ENCODE data around the gene SCRN2. TPM values are rescaled to one million over a fixed set of nuclear protein-coding genes. Genes with fewer than 3 reads are reported as not detected.

SCRN2 gene
- total RNA-seq, 6 experiments from 2014 or later, result 33.9 to 46.6 (median 39.1) TPM

DNA sequence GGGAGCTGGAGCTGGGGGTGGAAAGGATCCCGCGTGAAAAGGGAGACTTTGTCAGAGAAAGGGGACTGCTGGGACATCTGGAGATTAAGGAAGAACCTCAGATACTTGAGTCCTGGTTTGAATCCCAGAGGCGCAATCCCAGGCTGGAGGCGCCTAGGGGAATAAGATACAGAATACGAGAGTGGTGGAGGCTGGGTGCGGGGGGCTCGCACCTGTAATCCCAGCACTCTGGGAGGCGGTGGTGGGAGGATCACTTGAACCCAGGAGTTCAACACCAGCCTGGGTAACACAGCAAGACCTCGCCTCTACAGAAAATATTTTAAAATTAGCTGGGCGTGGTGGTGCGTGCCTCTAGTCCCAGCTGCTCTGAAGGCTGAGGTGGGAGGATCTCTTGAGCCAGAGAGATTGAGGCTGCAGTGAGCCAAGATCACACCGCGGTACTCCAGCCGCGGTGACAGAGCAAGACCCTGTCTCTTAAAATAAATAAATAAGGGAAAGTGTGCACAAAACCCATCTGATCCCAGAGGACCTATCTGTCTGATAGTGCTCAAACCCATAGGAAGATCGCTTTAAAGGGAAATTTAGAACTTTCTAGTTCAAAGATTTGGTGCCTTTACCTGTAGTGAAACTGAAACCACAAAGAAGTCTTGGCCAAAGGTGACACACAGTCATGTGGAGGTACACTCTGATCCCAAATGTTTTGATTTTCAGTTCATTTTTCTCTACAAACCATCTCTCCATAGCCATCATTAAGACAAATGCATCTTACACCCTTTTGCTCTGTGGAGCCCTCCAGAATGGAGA is 617 bp upstream of the SCRN2 start:
- TF ChIP-seq, protein P1, sequence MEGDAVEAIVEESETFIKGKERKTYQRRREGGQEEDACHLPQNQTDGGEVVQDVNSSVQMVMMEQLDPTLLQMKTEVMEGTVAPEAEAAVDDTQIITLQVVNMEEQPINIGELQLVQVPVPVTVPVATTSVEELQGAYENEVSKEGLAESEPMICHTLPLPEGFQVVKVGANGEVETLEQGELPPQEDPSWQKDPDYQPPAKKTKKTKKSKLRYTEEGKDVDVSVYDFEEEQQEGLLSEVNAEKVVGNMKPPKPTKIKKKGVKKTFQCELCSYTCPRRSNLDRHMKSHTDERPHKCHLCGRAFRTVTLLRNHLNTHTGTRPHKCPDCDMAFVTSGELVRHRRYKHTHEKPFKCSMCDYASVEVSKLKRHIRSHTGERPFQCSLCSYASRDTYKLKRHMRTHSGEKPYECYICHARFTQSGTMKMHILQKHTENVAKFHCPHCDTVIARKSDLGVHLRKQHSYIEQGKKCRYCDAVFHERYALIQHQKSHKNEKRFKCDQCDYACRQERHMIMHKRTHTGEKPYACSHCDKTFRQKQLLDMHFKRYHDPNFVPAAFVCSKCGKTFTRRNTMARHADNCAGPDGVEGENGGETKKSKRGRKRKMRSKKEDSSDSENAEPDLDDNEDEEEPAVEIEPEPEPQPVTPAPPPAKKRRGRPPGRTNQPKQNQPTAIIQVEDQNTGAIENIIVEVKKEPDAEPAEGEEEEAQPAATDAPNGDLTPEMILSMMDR (IDR thresholded peaks at IDR 0.05), result peak; percentile 43
- no peaks in the 10 kb centered on the region; the same call in 1 of the 2 replicates for H3K27me3 Mint-ChIP-seq (ENCODE audit: insufficient read depth)
- peak overlapping the region; percentile 79 for H3K27ac Mint-ChIP-seq

DNA sequence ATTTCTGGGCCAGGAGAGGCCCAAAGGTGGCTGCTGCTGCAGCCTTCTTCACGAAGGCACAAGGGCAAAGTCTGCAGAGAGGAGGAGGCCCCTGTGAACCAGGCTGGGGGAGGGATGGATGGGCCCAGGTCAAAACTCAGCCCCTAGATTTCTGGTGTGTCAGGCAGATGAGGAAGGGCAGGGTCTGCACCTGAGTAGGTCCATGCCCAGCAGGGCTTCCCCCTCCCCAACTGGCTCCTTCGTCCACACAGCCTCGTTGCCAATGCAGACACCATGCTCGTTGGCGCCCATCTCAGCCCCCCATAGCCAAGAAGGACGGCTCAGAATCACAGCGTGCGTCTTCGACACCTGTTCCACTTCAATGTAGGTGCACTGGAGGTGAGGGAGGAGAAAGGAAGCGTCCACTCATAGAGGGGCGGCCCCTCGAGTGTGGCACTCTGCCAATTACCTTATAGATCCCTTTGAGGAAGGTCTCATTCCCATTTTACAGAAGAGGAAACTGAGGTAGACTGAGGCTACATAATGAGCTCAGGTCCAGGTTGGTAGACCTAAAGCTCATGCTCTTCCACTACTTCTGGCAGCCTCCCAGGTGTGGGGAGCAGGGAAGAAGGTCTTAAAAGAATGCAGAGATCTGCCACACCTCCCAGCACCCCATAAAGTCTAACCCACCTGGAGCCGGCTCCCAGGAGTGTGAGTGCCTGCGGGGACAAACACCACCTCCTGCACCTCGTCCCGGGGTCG is 902 bp downstream of the SCRN2 start:
- H3K9me3 Mint-ChIP-seq, result no peaks in the 10 kb centered on the region
- peak overlapping the region; percentile 97 for H3K4me3 Mint-ChIP-seq
- no peaks in the 10 kb centered on the region; the same call in 1 of the 2 replicates for H3K27me3 Mint-ChIP-seq (ENCODE audit: insufficient read depth)
- H3K4me1 Mint-ChIP-seq (ENCODE audit: low read depth), result peaks cover 56% of the 10 kb centered on the region
- H3K27ac Mint-ChIP-seq, result peak overlapping the region; percentile 79
- H3K36me3 Mint-ChIP-seq (ENCODE audit: low read depth), result peaks cover 7% of the 10 kb centered on the region; the same call in 1 of the 2 replicates
- TF ChIP-seq, protein P1 (IDR thresholded peaks at IDR 0.05), result no peak
- no peak for DNase-seq

More for the DNA sequence above, 617 bp upstream of the SCRN2 start:
- H3K4me3 Mint-ChIP-seq, result peak overlapping the region; percentile 97
- H3K4me1 Mint-ChIP-seq (ENCODE audit: low read depth), result peaks cover 56% of the 10 kb centered on the region
- no peak for DNase-seq
- no peaks in the 10 kb centered on the region for H3K36me3 Mint-ChIP-seq (ENCODE audit: low read depth)
- H3K9me3 Mint-ChIP-seq, result no peaks in the 10 kb centered on the region

DNA sequence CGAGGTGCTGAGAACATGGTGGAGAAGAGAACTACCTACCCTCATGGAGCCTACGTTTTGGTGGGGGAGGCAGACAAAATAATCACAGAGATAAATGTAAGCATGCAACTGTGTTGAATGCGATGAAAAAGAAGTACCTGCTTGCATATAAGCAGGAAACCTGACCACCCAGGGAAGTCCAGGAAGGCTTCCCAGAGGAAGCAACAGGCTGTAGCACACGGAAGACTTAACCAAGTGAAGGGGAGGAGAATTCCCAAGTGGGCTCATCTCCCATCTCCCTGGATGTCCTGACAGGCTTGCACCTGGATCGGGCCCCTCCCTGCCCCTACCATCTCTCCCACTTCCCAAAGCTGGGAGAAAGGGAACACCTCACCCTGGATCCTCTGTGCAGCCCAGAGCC is 2.0 kb downstream of the SCRN2 start:
- no peak for DNase-seq
- no peak overlapping the region for H3K27ac Mint-ChIP-seq
- H3K27me3 Mint-ChIP-seq (ENCODE audit: insufficient read depth), result no peaks in the 10 kb centered on the region
- peaks cover 45% of the 10 kb centered on the region for H3K4me1 Mint-ChIP-seq (ENCODE audit: low read depth)
- TF ChIP-seq, protein P1 (IDR thresholded peaks at IDR 0.05), result no peak
- H3K9me3 Mint-ChIP-seq, result no peaks in the 10 kb centered on the region
- no peak overlapping the region for H3K4me3 Mint-ChIP-seq
- H3K36me3 Mint-ChIP-seq (ENCODE audit: low read depth), result peaks cover 7% of the 10 kb centered on the region; the same call in 1 of the 2 replicates

DNA sequence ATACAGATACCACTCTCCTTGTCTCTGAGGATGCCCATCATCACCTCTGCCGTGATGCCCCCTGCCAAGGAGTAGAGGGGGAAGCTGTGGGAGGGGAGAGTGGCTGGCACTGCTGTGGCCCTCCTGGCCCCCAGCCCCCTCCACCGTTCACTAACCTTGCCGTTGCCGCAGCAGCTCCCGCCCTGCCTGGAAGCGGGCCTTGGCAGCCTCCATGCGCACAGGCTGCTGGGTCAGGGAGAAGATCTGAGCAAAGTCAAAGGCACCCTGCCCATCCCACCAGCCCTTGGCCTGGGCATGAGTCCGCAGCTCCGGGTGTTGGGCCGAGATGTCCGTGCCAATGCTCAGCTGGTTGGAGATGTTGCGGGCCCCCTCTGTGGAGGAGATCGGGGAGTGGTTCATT is 2.4 kb downstream of the SCRN2 start:
- DNase-seq, result no peak
- Mint-ChIP-seq H3K4me3 (no peak overlapping the region), H3K27ac (no peak overlapping the region), H3K36me3 (ENCODE audit: low read depth) (peaks cover 7% of the 10 kb centered on the region; the same call in 1 of the 2 replicates), H3K4me1 (ENCODE audit: low read depth) (peaks cover 42% of the 10 kb centered on the region), H3K9me3 (no peaks in the 10 kb centered on the region), H3K27me3 (ENCODE audit: insufficient read depth) (no peaks in the 10 kb centered on the region)
- TF ChIP-seq, protein P1 (IDR thresholded peaks at IDR 0.05), result no peak

DNA sequence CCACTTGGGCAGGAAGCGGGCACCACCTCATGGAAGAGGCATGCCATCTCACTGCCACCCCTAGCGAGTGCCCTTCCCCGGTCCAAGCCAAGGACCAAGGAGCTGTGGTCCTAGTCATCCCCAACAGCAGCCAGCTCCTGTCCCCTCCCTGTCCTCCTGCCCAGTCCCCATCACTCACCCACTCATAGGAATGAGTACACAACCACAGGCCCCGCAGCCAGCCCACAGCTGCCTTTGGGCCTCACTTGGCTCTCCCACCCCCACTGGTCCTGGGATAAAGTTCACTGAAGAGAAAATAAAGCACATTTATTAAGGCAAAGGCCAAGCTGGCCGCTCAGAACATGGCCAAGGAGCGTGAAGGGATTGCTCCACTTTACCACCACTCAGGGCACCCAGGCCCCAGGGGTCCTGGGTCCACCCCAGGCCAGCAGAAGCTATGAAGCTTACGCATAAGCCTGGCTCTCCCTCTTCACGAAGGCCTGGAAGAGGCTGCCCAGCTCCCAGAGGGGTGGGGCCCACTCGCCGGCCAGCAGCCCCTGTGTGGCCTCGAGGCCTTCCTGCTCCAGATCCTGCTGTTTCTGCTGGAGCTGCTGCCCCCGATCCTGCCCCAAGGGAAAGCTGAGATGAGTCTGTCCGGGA is 3.6 kb downstream of the SCRN2 start:
- TF ChIP-seq, protein P1 (IDR thresholded peaks at IDR 0.05), result no peak
- peaks cover 7% of the 10 kb centered on the region; the same call in 1 of the 2 replicates for H3K36me3 Mint-ChIP-seq (ENCODE audit: low read depth)
- H3K4me1 Mint-ChIP-seq (ENCODE audit: low read depth), result peaks cover 34% of the 10 kb centered on the region
- H3K9me3 Mint-ChIP-seq, result no peaks in the 10 kb centered on the region
- no peak for DNase-seq
- 0 out of 2 replicates have a peak overlapping the region, but pooled peaks have one; percentile 9 for H3K4me3 Mint-ChIP-seq
- H3K27ac Mint-ChIP-seq, result peak overlapping the region; percentile 58
- no peaks in the 10 kb centered on the region for H3K27me3 Mint-ChIP-seq (ENCODE audit: insufficient read depth)
